ENCODE data around the gene ANKRD55. TPM values are rescaled to one million over a fixed set of nuclear protein-coding genes. Genes with fewer than 3 reads are reported as not detected.

The ANKRD55 gene
- polyA plus RNA-seq, 1 of the 3 experiments (the other 2 are of a cell fraction) = not detected

- DNase-seq = no peak
- H3K4me1 ChIP-seq (ENCODE audit: control insufficient read depth in 1 of 2, insufficient read depth in 2 of 2, low read depth in 1 of 2, low read length in 1 of 2) = 0 out of 4 replicates have a peak, but pooled peaks cover 0 to 8% of the 10 kb centered on the region in 2 experiments
- no peaks in the 10 kb centered on the region for H3K27me3 ChIP-seq (ENCODE audit: insufficient read depth)
- H4K20me1 ChIP-seq (ENCODE audit: insufficient read depth) = no peaks in the 10 kb centered on the region
- H3K4me3 ChIP-seq (ENCODE audit: low read depth in 2 of 2, low read length in 1 of 2) = no peak overlapping the region
- no peak overlapping the region for H2AFZ ChIP-seq (ENCODE audit: low read depth)
- H3K9me3 ChIP-seq = no peaks in the 10 kb centered on the region
- no peak overlapping the region for H3K27ac ChIP-seq (ENCODE audit: low read depth in 2 of 2, low read length in 1 of 2)
- H3K4me2 ChIP-seq = 0 out of 2 replicates have a peak overlapping the region, but pooled peaks have one; percentile 18
- no peak overlapping the region for H3K9ac ChIP-seq
- no peaks in the 10 kb centered on the region for H3F3A ChIP-seq (replicated peaks; ENCODE audit: insufficient read depth)
- TF ChIP-seq TCF12 (IDR thresholded peaks at IDR 0.05) = no peak
- no peak for TF ChIP-seq RAD21 (IDR thresholded peaks at IDR 0.05; ENCODE audit: low read length)
- TF ChIP-seq EZH2phosphoT487 (IDR thresholded peaks at IDR 0.05; ENCODE audit: borderline replicate concordance, low read depth) = no peak
- TF ChIP-seq POLR2AphosphoS5 (IDR thresholded peaks at IDR 0.05; ENCODE audit: low read depth, low read length) = no peak
- TF ChIP-seq, protein P1, sequence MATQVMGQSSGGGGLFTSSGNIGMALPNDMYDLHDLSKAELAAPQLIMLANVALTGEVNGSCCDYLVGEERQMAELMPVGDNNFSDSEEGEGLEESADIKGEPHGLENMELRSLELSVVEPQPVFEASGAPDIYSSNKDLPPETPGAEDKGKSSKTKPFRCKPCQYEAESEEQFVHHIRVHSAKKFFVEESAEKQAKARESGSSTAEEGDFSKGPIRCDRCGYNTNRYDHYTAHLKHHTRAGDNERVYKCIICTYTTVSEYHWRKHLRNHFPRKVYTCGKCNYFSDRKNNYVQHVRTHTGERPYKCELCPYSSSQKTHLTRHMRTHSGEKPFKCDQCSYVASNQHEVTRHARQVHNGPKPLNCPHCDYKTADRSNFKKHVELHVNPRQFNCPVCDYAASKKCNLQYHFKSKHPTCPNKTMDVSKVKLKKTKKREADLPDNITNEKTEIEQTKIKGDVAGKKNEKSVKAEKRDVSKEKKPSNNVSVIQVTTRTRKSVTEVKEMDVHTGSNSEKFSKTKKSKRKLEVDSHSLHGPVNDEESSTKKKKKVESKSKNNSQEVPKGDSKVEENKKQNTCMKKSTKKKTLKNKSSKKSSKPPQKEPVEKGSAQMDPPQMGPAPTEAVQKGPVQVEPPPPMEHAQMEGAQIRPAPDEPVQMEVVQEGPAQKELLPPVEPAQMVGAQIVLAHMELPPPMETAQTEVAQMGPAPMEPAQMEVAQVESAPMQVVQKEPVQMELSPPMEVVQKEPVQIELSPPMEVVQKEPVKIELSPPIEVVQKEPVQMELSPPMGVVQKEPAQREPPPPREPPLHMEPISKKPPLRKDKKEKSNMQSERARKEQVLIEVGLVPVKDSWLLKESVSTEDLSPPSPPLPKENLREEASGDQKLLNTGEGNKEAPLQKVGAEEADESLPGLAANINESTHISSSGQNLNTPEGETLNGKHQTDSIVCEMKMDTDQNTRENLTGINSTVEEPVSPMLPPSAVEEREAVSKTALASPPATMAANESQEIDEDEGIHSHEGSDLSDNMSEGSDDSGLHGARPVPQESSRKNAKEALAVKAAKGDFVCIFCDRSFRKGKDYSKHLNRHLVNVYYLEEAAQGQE (IDR thresholded peaks at IDR 0.05; ENCODE audit: low read depth, low read length) = no peak
- no peak for TF ChIP-seq RXRA (IDR thresholded peaks at IDR 0.05; ENCODE audit: borderline replicate concordance, low read depth)
- TF ChIP-seq GATA2 (CRISPR knock-in tag; IDR thresholded peaks at IDR 0.05) = no peak
- TF ChIP-seq, protein P2, sequence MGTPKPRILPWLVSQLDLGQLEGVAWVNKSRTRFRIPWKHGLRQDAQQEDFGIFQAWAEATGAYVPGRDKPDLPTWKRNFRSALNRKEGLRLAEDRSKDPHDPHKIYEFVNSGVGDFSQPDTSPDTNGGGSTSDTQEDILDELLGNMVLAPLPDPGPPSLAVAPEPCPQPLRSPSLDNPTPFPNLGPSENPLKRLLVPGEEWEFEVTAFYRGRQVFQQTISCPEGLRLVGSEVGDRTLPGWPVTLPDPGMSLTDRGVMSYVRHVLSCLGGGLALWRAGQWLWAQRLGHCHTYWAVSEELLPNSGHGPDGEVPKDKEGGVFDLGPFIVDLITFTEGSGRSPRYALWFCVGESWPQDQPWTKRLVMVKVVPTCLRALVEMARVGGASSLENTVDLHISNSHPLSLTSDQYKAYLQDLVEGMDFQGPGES (IDR thresholded peaks at IDR 0.05; ENCODE audit: low read depth, low read length) = no peak
- no peak for TF ChIP-seq TAF1 (IDR thresholded peaks at IDR 0.05; ENCODE audit: borderline replicate concordance, low read depth, low read length)
- no peak for TF ChIP-seq YY1 (IDR thresholded peaks at IDR 0.05; ENCODE audit: low read depth)
- TF ChIP-seq SIN3A (IDR thresholded peaks at IDR 0.05; ENCODE audit: borderline replicate concordance, low read depth, low read length) = no peak
- no peak for TF ChIP-seq GABPA (IDR thresholded peaks at IDR 0.05; ENCODE audit: low read depth)
- TF ChIP-seq TEAD4 (IDR thresholded peaks at IDR 0.05; ENCODE audit: borderline replicate concordance, insufficient read depth) = no peak
- TF ChIP-seq MXI1 (IDR thresholded peaks at IDR 0.05; ENCODE audit: low read depth, low read length) = no peak
- no peak for TF ChIP-seq NFIC (IDR thresholded peaks at IDR 0.05; ENCODE audit: borderline replicate concordance)
- TF ChIP-seq ELF1 (IDR thresholded peaks at IDR 0.05) = no peak
- TF ChIP-seq FOSL2 (IDR thresholded peaks at IDR 0.05; ENCODE audit: borderline replicate concordance, low read depth) = no peak
- TF ChIP-seq RFX5 (IDR thresholded peaks at IDR 0.05; ENCODE audit: low read length) = no peak
- no peaks in the 10 kb centered on the region for H3K36me3 ChIP-seq (replicated peaks in 1 of 2; ENCODE audit: control insufficient read depth in 1 of 2, insufficient read depth in 2 of 2, low read length in 1 of 2)
- H3K9me2 ChIP-seq = no peaks in the 10 kb centered on the region
- no peaks in the 10 kb centered on the region for H3K79me2 ChIP-seq (ENCODE audit: insufficient read depth)
- CTCF ChIA-PET = interaction anchor here (0.8 to 1.5 kb wide), 2 partner anchors 83 to 182 kb away, joined by 3 to 4 read pairs; partner anchors contain the start of gene IL6ST
- POLR2A ChIA-PET = no interaction called here
- WGBS (ENCODE audit: low lambda C conversion rate) = 98% methylated on average over 6 of the region's 6 CpGs
Observed at GRCh38 chr5:56176155-56176798, 56.9 kb downstream of the ANKRD55 start.
